Mesenchymal stem cell (in vitro differentiated cells and primary cell): Measurements from ENCODE around the gene SYT14.
"Not testable (repeated sequence)": the region's sequence is repeated elsewhere in the genome, so short reads cannot be mapped to it uniquely, and the experiment has no call there.

Experiments used
- DNase-seq: peaks from one replicate; pipeline ENCODE4 v3.0.0-alpha.2; 2013
- H2AFZ ChIP-seq: one replicate; pipeline ENCODE4 v1.6.1; 2013; ENCODE audit warnings: low read depth, mild to moderate bottlenecking, control low read depth, inconsistent platforms, low read length, moderate library complexity
- H2AK5ac ChIP-seq: 2 replicates; pipeline ENCODE4 v1.6.1; 2013; ENCODE audit warnings: low read length, moderate library complexity, mild to moderate bottlenecking, inconsistent platforms; ENCODE audit not compliant: severe bottlenecking
- H2BK120ac ChIP-seq: one replicate; pipeline ENCODE4 v1.6.1; 2013; ENCODE audit warnings: low read depth, mild to moderate bottlenecking, inconsistent platforms, low read length, moderate library complexity
- H2BK12ac ChIP-seq, 2 experiments: one replicate each; pipeline ENCODE4 v1.6.1; 2013; ENCODE audit warnings: inconsistent platforms in 2 of 2, low read length in 2 of 2, mild to moderate bottlenecking in 2 of 2, moderate library complexity in 2 of 2, control low read depth in 1 of 2
- H2BK15ac ChIP-seq: one replicate; pipeline ENCODE4 v1.6.1; 2013; ENCODE audit warnings: mild to moderate bottlenecking, low read depth, inconsistent platforms; ENCODE audit not compliant: poor library complexity, severe bottlenecking
- H2BK5ac ChIP-seq: 2 replicates; pipeline ENCODE4 v1.6.1; 2013; ENCODE audit warnings: low read depth, mild to moderate bottlenecking, low read length, control low read depth, inconsistent platforms; ENCODE audit not compliant: poor library complexity, severe bottlenecking
- H3K14ac ChIP-seq, 2 experiments: one replicate each; pipeline ENCODE4 v1.6.1; 2013; ENCODE audit warnings: inconsistent platforms in 2 of 2, low read length in 2 of 2, control low read depth in 1 of 2, mild to moderate bottlenecking in 1 of 2, moderate library complexity in 1 of 2
- H3K18ac ChIP-seq, 2 experiments: one replicate each; pipeline ENCODE4 v1.6.1; 2013; ENCODE audit warnings: inconsistent platforms in 2 of 2, low read length in 2 of 2, control low read depth in 1 of 2, low read depth in 1 of 2, mild to moderate bottlenecking in 1 of 2
- H3K23ac ChIP-seq, 2 experiments: one replicate each; pipeline ENCODE4 v1.6.1; 2013; ENCODE audit warnings: inconsistent platforms in 2 of 2, low read length in 2 of 2, mild to moderate bottlenecking in 2 of 2, moderate library complexity in 2 of 2, control low read depth in 1 of 2
- H3K27ac ChIP-seq: 2 replicates; pipeline ENCODE4 v1.5.1; 2013; ENCODE audit warnings: mild to moderate bottlenecking, moderate library complexity, low read length, control low read depth, inconsistent platforms; ENCODE audit not compliant: poor library complexity, severe bottlenecking
- H3K27me3 ChIP-seq, 2 experiments: 2 replicates each; pipeline versions ENCODE4 v1.6.1 to v1.7.0; 2013; ENCODE audit warnings: low read length in 2 of 2, mild to moderate bottlenecking in 2 of 2, moderate library complexity in 2 of 2, control low read depth in 1 of 2, inconsistent platforms in 1 of 2; ENCODE audit not compliant: control insufficient read depth in 1 of 2, insufficient read depth in 1 of 2
- H3K36me3 ChIP-seq, 2 experiments: 2 replicates each; pipeline versions ENCODE4 v1.6.1 to v1.7.0; 2013; ENCODE audit warnings: low read length in 2 of 2, control low read depth in 1 of 2, inconsistent platforms in 1 of 2, low read depth in 1 of 2, mild to moderate bottlenecking in 1 of 2; ENCODE audit not compliant: insufficient read depth in 2 of 2, control insufficient read depth in 1 of 2
- H3K4ac ChIP-seq, 2 experiments: one replicate each; pipeline ENCODE4 v1.6.1; 2013; ENCODE audit warnings: inconsistent platforms in 2 of 2, low read length in 2 of 2, mild to moderate bottlenecking in 2 of 2, moderate library complexity in 2 of 2, control low read depth in 1 of 2, low read depth in 1 of 2
- H3K4me1 ChIP-seq: 2 replicates; pipeline ENCODE4 v1.6.1; 2013; ENCODE audit warnings: low read depth, low read length, control low read depth; ENCODE audit not compliant: control insufficient read depth, insufficient read depth
- H3K4me2 ChIP-seq: 2 replicates; pipeline ENCODE4 v1.6.1; 2013; ENCODE audit warnings: low read length, mild to moderate bottlenecking, inconsistent platforms; ENCODE audit not compliant: poor library complexity, severe bottlenecking
- H3K4me3 ChIP-seq, 2 experiments: 2 replicates each; pipeline versions ENCODE4 v1.5.1 to v1.7.0; 2013; ENCODE audit warnings: low read length in 2 of 2, mild to moderate bottlenecking in 2 of 2, control low read depth in 1 of 2, low read depth in 1 of 2; ENCODE audit not compliant: insufficient read depth in 1 of 2
- H3K79me1 ChIP-seq: replicated peaks from 2 replicates; pipeline ENCODE4 v1.6.1; 2013; ENCODE audit warnings: mild to moderate bottlenecking, control low read depth, low read length, inconsistent platforms; ENCODE audit not compliant: poor library complexity, severe bottlenecking
- H3K9ac ChIP-seq: 2 replicates; pipeline ENCODE4 v1.7.0; 2013; ENCODE audit warnings: mild to moderate bottlenecking, low read length, moderate library complexity
- H3K9me3 ChIP-seq: 2 replicates; pipeline ENCODE4 v1.7.0; 2013; ENCODE audit warnings: mild to moderate bottlenecking, low read length; ENCODE audit not compliant: control insufficient read depth
- H4K8ac ChIP-seq: one replicate; pipeline ENCODE4 v1.6.1; 2013; ENCODE audit warnings: inconsistent platforms, mild to moderate bottlenecking, low read length, moderate library complexity
- H4K91ac ChIP-seq: one replicate; pipeline ENCODE4 v1.6.1; 2013; ENCODE audit warnings: mild to moderate bottlenecking, low read length, inconsistent platforms
- WGBS: methylation state at CpG from one replicate; pipeline ENCODE4 v1.1.7; 2013; ENCODE audit warnings: mixed read lengths; 5-methylcytosine and 5-hydroxymethylcytosine counted together

The SYT14 gene

GRCh38 chr1:209898271-209898670, 39.7 kb upstream of the SYT14 start:
- not testable (repeated sequence) for H3K36me3 ChIP-seq, H4K8ac ChIP-seq, H3K9me3 ChIP-seq, H3K14ac ChIP-seq, H3K18ac ChIP-seq, H2BK12ac ChIP-seq, DNase-seq, H3K9ac ChIP-seq, H3K4me3 ChIP-seq, H3K4me2 ChIP-seq, H3K27me3 ChIP-seq, H3K4ac ChIP-seq, H2BK120ac ChIP-seq, H2AK5ac ChIP-seq, H3K23ac ChIP-seq, H2BK15ac ChIP-seq, H2BK5ac ChIP-seq, H2AFZ ChIP-seq, H4K91ac ChIP-seq, H3K27ac ChIP-seq, H3K79me1 ChIP-seq
- 87% methylated on average over 6 of the region's 6 CpGs for WGBS
- peaks cover 11% of the 10 kb centered on the region for H3K4me1 ChIP-seq

GRCh38 chr1:209898851-209899250, 39.2 kb upstream of the SYT14 start:
- H3K27ac ChIP-seq, H3K4ac ChIP-seq, H2BK5ac ChIP-seq, H3K18ac ChIP-seq, H3K23ac ChIP-seq, H2AFZ ChIP-seq, H4K8ac ChIP-seq, H3K36me3 ChIP-seq, H4K91ac ChIP-seq, H3K4me2 ChIP-seq, H2AK5ac ChIP-seq, H3K9ac ChIP-seq, H3K79me1 ChIP-seq, H2BK12ac ChIP-seq, H3K14ac ChIP-seq, H3K4me3 ChIP-seq, H3K27me3 ChIP-seq, H3K9me3 ChIP-seq, H2BK15ac ChIP-seq, H2BK120ac ChIP-seq, DNase-seq: not testable (repeated sequence)
- H3K4me1 ChIP-seq = peaks cover 11% of the 10 kb centered on the region
- WGBS = 93% methylated on average over 20 of the region's 21 CpGs

GRCh38 chr1:209899948-209900347, 38.1 kb upstream of the SYT14 start:
- H2AK5ac ChIP-seq = peak overlapping the region; percentile 46
- H3K18ac ChIP-seq = no peak overlapping the region
- H4K8ac ChIP-seq = no peak overlapping the region
- H3K4me1 ChIP-seq = peaks cover 11% of the 10 kb centered on the region
- WGBS = 57% methylated on average over 3 of the region's 3 CpGs
- H4K91ac ChIP-seq = no peak overlapping the region
- H3K4ac ChIP-seq = no peak overlapping the region
- no peak overlapping the region for H2BK15ac ChIP-seq
- no peak overlapping the region for H2BK120ac ChIP-seq
- H3K27ac ChIP-seq = no peak overlapping the region
- no peaks in the 10 kb centered on the region for H3K36me3 ChIP-seq
- no peak overlapping the region for H3K4me3 ChIP-seq
- H3K14ac ChIP-seq = no peak overlapping the region
- H2BK12ac ChIP-seq = no peak overlapping the region
- DNase-seq = no peak
- no peak overlapping the region for H3K23ac ChIP-seq
- H2AFZ ChIP-seq = no peak overlapping the region
- no peaks in the 10 kb centered on the region for H3K27me3 ChIP-seq
- H2BK5ac ChIP-seq = no peak overlapping the region
- no peak overlapping the region for H3K9ac ChIP-seq
- no peak overlapping the region for H3K4me2 ChIP-seq
- H3K9me3 ChIP-seq = no peaks in the 10 kb centered on the region
- H3K79me1 ChIP-seq = no peaks in the 10 kb centered on the region

- peak; percentile 38 for DNase-seq
- H2BK15ac ChIP-seq = no peak overlapping the region
- H3K23ac ChIP-seq = no peak overlapping the region
- no peak overlapping the region for H3K4ac ChIP-seq
- H4K8ac ChIP-seq = no peak overlapping the region
- no peak overlapping the region for H3K4me2 ChIP-seq
- peak overlapping the region; percentile 9 for H3K27ac ChIP-seq
- no peak overlapping the region for H4K91ac ChIP-seq
- no peaks in the 10 kb centered on the region for H3K9me3 ChIP-seq
- no peaks in the 10 kb centered on the region for H3K27me3 ChIP-seq
- H3K79me1 ChIP-seq = no peaks in the 10 kb centered on the region
- no peak overlapping the region for H3K4me3 ChIP-seq
- WGBS = no CpG with 5 or more reads among the region's 1 CpG
- no peak overlapping the region for H2BK120ac ChIP-seq
- no peak overlapping the region for H2BK12ac ChIP-seq
- peaks cover 6% of the 10 kb centered on the region for H3K4me1 ChIP-seq
- H3K36me3 ChIP-seq = no peaks in the 10 kb centered on the region
- H3K14ac ChIP-seq = no peak overlapping the region
- no peak overlapping the region for H3K18ac ChIP-seq
- H2BK5ac ChIP-seq = no peak overlapping the region
- no peak overlapping the region for H3K9ac ChIP-seq
- H2AFZ ChIP-seq = no peak overlapping the region
- no peak overlapping the region for H2AK5ac ChIP-seq
Measured at GRCh38 chr1:209900734-209901133, 37.3 kb upstream of the SYT14 start.
